H1 (cell line): ENCODE data around the gene MTG1. TPM values are rescaled to one million over a fixed set of nuclear protein-coding genes. Genes with fewer than 3 reads are reported as not detected.

ENCODE experiments used
- CTCF ChIA-PET: fragments of 300-600 bp; sonication (Branson Sonifier 250); formaldehyde crosslinking; loops from one replicate; lab custom pipeline; 2021; ENCODE audit not compliant: partially characterized antibody; lab: Charles Lee
- POLR2A ChIA-PET: fragments of 300-600 bp; sonication (Branson Sonifier 250); formaldehyde crosslinking; loops from one replicate; lab custom pipeline; 2021; ENCODE audit warnings: inconsistent platforms; ENCODE audit not compliant: partially characterized antibody; lab: Charles Lee
- DNase-seq, 2 experiments: peaks; one replicate each; pipeline versions ENCODE4 v3.0.0 to v3.0.0-alpha.2; 2010 to 2022; ENCODE audit warnings: low spot score in 2 of 2, low read depth in 1 of 2, mixed read lengths in 1 of 2
- FAIRE-seq: peaks from 2 replicates; lab custom pipeline; 2011; peaks lifted over from hg19 to GRCh38; lab: Jason Lieb, UNC
- H2AFZ ChIP-seq: 2 replicates; pipeline ENCODE4 v1.8.1; 2012; ENCODE audit warnings: low read length, inconsistent platforms
- H2AK5ac ChIP-seq: 2 replicates; pipeline ENCODE4 v1.6.1; 2013; ENCODE audit warnings: low read depth, low read length
- H2BK120ac ChIP-seq: replicated peaks from 2 replicates; pipeline ENCODE3; 2013; ENCODE audit warnings: low read depth, low read length, inconsistent platforms
- H2BK12ac ChIP-seq: 2 replicates; pipeline ENCODE4 v1.6.1; 2013; ENCODE audit warnings: low read depth, low read length
- H2BK15ac ChIP-seq: 2 replicates; pipeline ENCODE4 v1.6.1; 2013; ENCODE audit warnings: low read length
- H2BK20ac ChIP-seq: 2 replicates; pipeline ENCODE4 v1.6.1; 2013; ENCODE audit warnings: low read length
- H2BK5ac ChIP-seq: 2 replicates; pipeline ENCODE4 v1.6.1; 2013; ENCODE audit warnings: low read depth, low read length
- H3K14ac ChIP-seq: 2 replicates; pipeline ENCODE4 v1.6.1; 2013; ENCODE audit warnings: inconsistent platforms; ENCODE audit not compliant: insufficient read length
- H3K18ac ChIP-seq: 2 replicates; pipeline ENCODE4 v1.6.1; 2013; ENCODE audit warnings: low read length; ENCODE audit errors: extremely low read depth
- H3K23ac ChIP-seq: 2 replicates; pipeline ENCODE4 v1.6.1; 2013; ENCODE audit warnings: inconsistent platforms; ENCODE audit not compliant: insufficient read length
- H3K23me2 ChIP-seq: 2 replicates; pipeline ENCODE4 v1.6.1; 2013; ENCODE audit warnings: low read depth, low read length
- H3K27ac ChIP-seq: 2 replicates; pipeline ENCODE4 v1.6.1; 2011; ENCODE audit warnings: low read depth, low read length, inconsistent platforms
- H3K27me3 ChIP-seq, 4 experiments: replicated peaks in 1 of 4; 1 replicate in 1 of 4; 2 replicates in 3 of 4; pipeline versions ENCODE4 v1.6.1 to v1.8.1; 2011 to 2013; ENCODE audit warnings: low read length in 3 of 4, mild to moderate bottlenecking in 3 of 4, inconsistent platforms in 2 of 4, mixed read lengths in 2 of 4, moderate library complexity in 1 of 4; ENCODE audit not compliant: control insufficient read depth in 3 of 4, insufficient read depth in 3 of 4; ENCODE audit errors: extremely low read depth in 1 of 4
- H3K36me3 ChIP-seq, 4 experiments: 2 replicates each; pipeline versions ENCODE4 v1.6.1 to v1.8.1; 2011 to 2013; ENCODE audit warnings: mild to moderate bottlenecking in 4 of 4, low read length in 3 of 4, moderate library complexity in 2 of 4, control low read depth in 1 of 4, inconsistent platforms in 1 of 4; ENCODE audit not compliant: insufficient read depth in 4 of 4, control insufficient read depth in 2 of 4
- H3K4ac ChIP-seq: replicated peaks from 2 replicates; pipeline ENCODE3; 2013; ENCODE audit warnings: low read length, low read depth, mixed read lengths, inconsistent platforms; ENCODE audit not compliant: insufficient read length
- H3K4me1 ChIP-seq, 4 experiments: replicated peaks in 1 of 4; 1 replicate in 1 of 4; 2 replicates in 3 of 4; pipeline versions ENCODE4 v1.6.1 to v1.8.1; 2011 to 2013; ENCODE audit warnings: low read length in 3 of 4, inconsistent platforms in 2 of 4, mixed read lengths in 1 of 4; ENCODE audit not compliant: insufficient read depth in 4 of 4, control insufficient read depth in 3 of 4
- H3K4me2 ChIP-seq, 2 experiments: 2 replicates each; pipeline versions ENCODE4 v1.6.1 to v1.8.1; 2011 to 2013; ENCODE audit warnings: low read depth in 2 of 2, low read length in 2 of 2, control low read depth in 1 of 2, inconsistent platforms in 1 of 2, mild to moderate bottlenecking in 1 of 2; ENCODE audit not compliant: insufficient read depth in 1 of 2
- H3K4me3 ChIP-seq, 4 experiments: fragments of 200-600, 300-600 bp in 1 of 4; sonication (generic), shearing (Covaris generic), sonication (Bioruptor Twin) in 1 of 4; 2 replicates each; pipeline versions ENCODE4 v1.5.1 to v1.8.1; 2011 to 2016; ENCODE audit warnings: low read length in 4 of 4, low read depth in 3 of 4, control low read depth in 2 of 4, inconsistent platforms in 2 of 4, mild to moderate bottlenecking in 2 of 4, mixed read lengths in 1 of 4, moderate library complexity in 1 of 4; ENCODE audit not compliant: insufficient read depth in 2 of 4; ENCODE audit errors: extremely low read depth in 1 of 4
- H3K56ac ChIP-seq: replicated peaks from 2 replicates; pipeline ENCODE3; 2013; ENCODE audit warnings: low read depth, mild to moderate bottlenecking, mixed read lengths, low read length, inconsistent platforms; ENCODE audit not compliant: insufficient read length
- H3K79me1 ChIP-seq: 2 replicates; pipeline ENCODE4 v1.6.1; 2013; ENCODE audit warnings: low read depth, low read length, control low read depth
- H3K79me2 ChIP-seq, 2 experiments: 2 replicates each; pipeline versions ENCODE4 v1.6.1 to v1.8.1; 2012 to 2013; ENCODE audit warnings: low read length in 2 of 2, mild to moderate bottlenecking in 2 of 2, inconsistent platforms in 1 of 2; ENCODE audit not compliant: insufficient read depth in 2 of 2, control insufficient read depth in 1 of 2
- H3K9ac ChIP-seq, 4 experiments: replicated peaks in 1 of 4; 1 replicate in 1 of 4; 2 replicates in 3 of 4; pipeline versions ENCODE4 v1.6.1 to v1.8.1; 2011 to 2013; ENCODE audit warnings: low read depth in 3 of 4, low read length in 3 of 4, control low read depth in 2 of 4, mild to moderate bottlenecking in 2 of 4, moderate library complexity in 2 of 4, inconsistent platforms in 1 of 4; ENCODE audit errors: extremely low read depth in 1 of 4
- H3K9me3 ChIP-seq, 2 experiments: 2 replicates each; pipeline versions ENCODE4 v1.6.1 to v1.8.1; 2012 to 2013; ENCODE audit warnings: mild to moderate bottlenecking in 2 of 2, moderate library complexity in 2 of 2, control low read depth in 1 of 2, inconsistent platforms in 1 of 2, low read depth in 1 of 2, low read length in 1 of 2, mixed read lengths in 1 of 2; ENCODE audit not compliant: insufficient read depth in 2 of 2
- H4K20me1 ChIP-seq, 2 experiments: replicated peaks in 1 of 2; 2 replicates each; pipeline versions ENCODE3 to v1.8.1; 2011 to 2013; ENCODE audit warnings: inconsistent platforms in 2 of 2, low read length in 2 of 2, mild to moderate bottlenecking in 1 of 2; ENCODE audit not compliant: insufficient read depth in 2 of 2, control insufficient read depth in 1 of 2
- H4K5ac ChIP-seq: 2 replicates; pipeline ENCODE4 v1.6.1; 2013; ENCODE audit warnings: low read length, low read depth, mixed read lengths, inconsistent platforms; ENCODE audit not compliant: insufficient read length
- H4K8ac ChIP-seq: 2 replicates; pipeline ENCODE4 v1.8.0; 2013; ENCODE audit warnings: mild to moderate bottlenecking, moderate library complexity, low read length, inconsistent platforms; ENCODE audit not compliant: insufficient read depth; ENCODE audit errors: extremely low read depth
- H4K91ac ChIP-seq: replicated peaks from 2 replicates; pipeline ENCODE3; 2013; ENCODE audit warnings: low read length, mixed read lengths, inconsistent platforms; ENCODE audit not compliant: insufficient read length
- GABPA ChIP-seq: IDR thresholded peaks from 2 replicates; pipeline ENCODE4 v1.6.1; 2011; ENCODE audit warnings: mild to moderate bottlenecking, low read length, moderate library complexity, borderline replicate concordance; ENCODE audit not compliant: insufficient read depth
- JUN ChIP-seq: IDR thresholded peaks from 2 replicates; pipeline ENCODE4 v1.6.1; 2011; ENCODE audit warnings: low read depth, mild to moderate bottlenecking, improper control_type of control experiment, low read length
- POLR2A ChIP-seq, 2 experiments: IDR thresholded peaks; 1 replicate in 1 of 2; 2 replicates in 1 of 2; pipeline ENCODE4 v1.6.1; 2011; ENCODE audit warnings: low read depth in 2 of 2, low read length in 2 of 2, mild to moderate bottlenecking in 2 of 2; ENCODE audit errors: control extremely low read depth in 1 of 2
- POLR2AphosphoS5 ChIP-seq: IDR thresholded peaks from 2 replicates; pipeline ENCODE4 v1.6.1; 2011; ENCODE audit warnings: low read depth, low read length
- WGBS, 2 experiments: shearing (Covaris generic) in 1 of 2; methylation state at CpG; one replicate each; pipeline versions ENCODE4 v1.1.6 to v1.1.7; 2013 to 2015; ENCODE audit warnings: low lambda C conversion rate in 2 of 2, mixed read lengths in 2 of 2, inconsistent platforms in 1 of 2, low coverage in 1 of 2, missing lambda C conversion rate in 1 of 2; ENCODE audit not compliant: insufficient replicate concordance in 2 of 2, insufficient coverage in 1 of 2, insufficient read length in 1 of 2; ENCODE audit errors: extremely low coverage in 1 of 2, missing lambda C conversion rate in 1 of 2; 5-methylcytosine and 5-hydroxymethylcytosine counted together
- polyA plus RNA-seq, 7 experiments: library from polyadenylated mRNA; depleted of rRNA in 3 of 7; stranded (reverse) in 5 of 7; unstranded in 2 of 7; fragments of >200 nt in 5 of 7; fragments of 200-250 nt in 2 of 7; gene quantifications; 1 replicate in 5 of 7; 2 replicates in 1 of 7; 4 replicates in 1 of 7; pipeline versions ENCODE4 v1.2.1 to v1.2.3, GENCODE V29; 2011 to 2013; ENCODE audit warnings: missing spikeins in 2 of 7, mixed read lengths in 2 of 7
- total RNA-seq: library from RNA; stranded (reverse); fragmentation: NEBNext Ultra II Directional; extraction: Animal tissue kit (Norgen Biotek cat#: 25700); gene quantifications from 2 replicates; pipeline ENCODE4 v1.2.1, GENCODE V29; 2021

Gene MTG1
- total and polyA plus RNA-seq, 2 of the 8 experiments (the other 6 are each of a cell fraction or from before 2014, with no cell fraction given) = 56.6 to 81.6 TPM

- no peak for TF ChIP-seq JUN
- TF ChIP-seq GABPA = no peak
- TF ChIP-seq POLR2A (IDR thresholded peaks at IDR 0.05; ENCODE audit: control extremely low read depth in 1 of 2, low read depth in 2 of 2, low read length in 2 of 2) = peak in 1 of 2 experiments; percentile 10; a peak in 1 of 3 replicates
- TF ChIP-seq POLR2AphosphoS5 = peak; percentile 38; the same call in 1 of the 2 replicates
- peaks cover 5 to 23% of the 10 kb centered on the region in 2 experiments for H4K20me1 ChIP-seq
- POLR2A ChIA-PET = interaction anchor here (0.9 to 2.0 kb wide), 6 partner anchors 16 to 153 kb away, joined by 3 to 5 read pairs (median 4); no protein-coding TSS in a partner anchor
Observed at GRCh38 chr10:133420028-133420427, 26.1 kb downstream of the MTG1 start.

More at GRCh38 chr10:133420028-133420427, 26.1 kb downstream of the MTG1 start:
- Histone ChIP-seq H3K27ac (no peak overlapping the region), H3K9me3 (peaks cover 0 to 5% of the 10 kb centered on the region in 2 experiments; a peak in 1 of 4 replicates), H3K9ac (no peak overlapping the region), H3K18ac (no peak overlapping the region), H4K5ac (no peak overlapping the region), H3K4ac (no peak overlapping the region), H2AK5ac (no peak overlapping the region), H2BK120ac (no peak overlapping the region), H4K91ac (no peak overlapping the region), H3K56ac (no peak overlapping the region), H2BK20ac (no peak overlapping the region), H3K36me3 (peaks cover 0 to 12% (median 2%) of the 10 kb centered on the region in 4 experiments; a peak in 3 of 8 replicates), H3K4me1 (peaks cover 0 to 6% (median 0%) of the 10 kb centered on the region in 4 experiments; a peak in 2 of 7 replicates), H3K27me3 (peaks cover 0 to 6% (median under 1%) of the 10 kb centered on the region in 4 experiments; a peak in 2 of 7 replicates), H2AFZ (no peak overlapping the region), H3K79me2 (no peaks in the 10 kb centered on the region), H3K23ac (no peak overlapping the region), H3K4me3 (no peak overlapping the region), H3K4me2 (no peak overlapping the region), H4K8ac (no peak overlapping the region), H2BK12ac (no peak overlapping the region), H3K79me1 (no peaks in the 10 kb centered on the region), H2BK15ac (no peak overlapping the region), H2BK5ac (no peak overlapping the region), H3K23me2 (peaks cover 3% of the 10 kb centered on the region; the same call in 1 of the 2 replicates), H3K14ac (no peak overlapping the region)
- FAIRE-seq = no peak
- DNase-seq = no peak
- 92% methylated on average over 17 of the region's 17 CpGs; no CpG with 5 or more reads in 1 of the 2 experiments for WGBS, 2 experiments
- CTCF ChIA-PET = interaction anchor here (0.8 to 1.6 kb wide), 5 partner anchors 17 to 112 kb away, joined by 3 to 4 read pairs (median 3); no protein-coding TSS in a partner anchor
